ENCODE measurements around the gene PPP1R10.

PPP1R10 gene

GRCh38 chr6:30578051-30578450, 39.0 kb downstream of the PPP1R10 start:
- H3K9ac ChIP-seq (ENCODE audit: low read length): no peak overlapping the region
- peaks cover 3% of the 10 kb centered on the region for H3K4me1 ChIP-seq (ENCODE audit: control insufficient read depth, insufficient read depth, low read length)
- H3K36me3 ChIP-seq (ENCODE audit: control insufficient read depth, insufficient read depth, low read length): peaks cover 31% of the 10 kb centered on the region
- H3K4me3 ChIP-seq (ENCODE audit: low read length): no peak overlapping the region
- H3K27me3 ChIP-seq (ENCODE audit: control insufficient read depth, insufficient read depth, low read length): no peaks in the 10 kb centered on the region
- H3K27ac ChIP-seq (ENCODE audit: low read depth, low read length): no peak overlapping the region

- Histone ChIP-seq H3K4me3 (ENCODE audit: low read length) (no peak overlapping the region), H3K9ac (ENCODE audit: low read length) (no peak overlapping the region), H3K36me3 (ENCODE audit: control insufficient read depth, insufficient read depth, low read length) (peaks cover 10% of the 10 kb centered on the region), H3K27me3 (ENCODE audit: control insufficient read depth, insufficient read depth, low read length) (no peaks in the 10 kb centered on the region), H3K4me1 (ENCODE audit: control insufficient read depth, insufficient read depth, low read length) (peaks cover 13% of the 10 kb centered on the region), H3K27ac (ENCODE audit: low read depth, low read length) (no peak overlapping the region)
These were observed 43.9 kb downstream of the PPP1R10 start for GRCh38 chr6:30573113-30573512.

DNA sequence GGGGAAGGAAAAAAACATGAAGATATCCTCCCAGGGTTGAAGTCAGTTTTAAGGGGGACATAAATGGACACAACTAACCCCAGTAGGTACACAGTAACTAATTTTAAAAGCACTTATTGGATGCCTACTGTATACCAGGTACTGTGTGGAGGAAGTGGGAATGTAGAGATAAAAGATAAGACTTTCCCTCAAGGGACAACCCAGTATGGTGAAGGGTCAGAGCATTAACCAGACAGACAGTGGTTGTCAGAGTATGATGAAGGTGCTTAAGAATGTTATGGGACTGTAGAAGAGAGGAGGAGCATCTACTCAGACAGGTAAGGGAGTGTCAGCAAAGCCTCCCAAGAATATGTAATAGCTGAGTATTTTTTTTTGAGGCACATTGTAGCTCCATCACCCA, 44.9 kb downstream of the PPP1R10 start:
- H3K4me3 ChIP-seq (ENCODE audit: low read length): peak overlapping the region; percentile 97
- H3K9ac ChIP-seq (ENCODE audit: low read length): no peak overlapping the region
- H3K36me3 ChIP-seq (ENCODE audit: control insufficient read depth, insufficient read depth, low read length): peaks cover 2% of the 10 kb centered on the region
- no peak overlapping the region for H3K27ac ChIP-seq (ENCODE audit: low read depth, low read length)
- H3K27me3 ChIP-seq (ENCODE audit: control insufficient read depth, insufficient read depth, low read length): no peaks in the 10 kb centered on the region
- peaks cover 13% of the 10 kb centered on the region for H3K4me1 ChIP-seq (ENCODE audit: control insufficient read depth, insufficient read depth, low read length)

- no peaks in the 10 kb centered on the region for H3K27me3 ChIP-seq (ENCODE audit: control insufficient read depth, insufficient read depth, low read length)
- H3K36me3 ChIP-seq (ENCODE audit: control insufficient read depth, insufficient read depth, low read length): peaks cover 2% of the 10 kb centered on the region
- H3K4me3 ChIP-seq (ENCODE audit: low read length): peak overlapping the region; percentile 97
- H3K27ac ChIP-seq (ENCODE audit: low read depth, low read length): peak overlapping the region; percentile 91
- H3K4me1 ChIP-seq (ENCODE audit: control insufficient read depth, insufficient read depth, low read length): peaks cover 13% of the 10 kb centered on the region
- H3K9ac ChIP-seq (ENCODE audit: low read length): peak overlapping the region; percentile 49
These were observed 45.3 kb downstream of the PPP1R10 start for GRCh38 chr6:30571762-30572082.

- Histone ChIP-seq H3K27ac (ENCODE audit: low read depth, low read length) (peak within 1 kb of the TSS; percentile 94), H3K4me3 (ENCODE audit: low read length) (peak within 1 kb of the TSS; percentile 97), H3K4me1 (ENCODE audit: control insufficient read depth, insufficient read depth, low read length) (peaks cover 13% of the 10 kb centered on the region), H3K9ac (ENCODE audit: low read length) (peak within 1 kb of the TSS; percentile 92), H3K27me3 (ENCODE audit: control insufficient read depth, insufficient read depth, low read length) (no peaks in the 10 kb centered on the region), H3K36me3 (ENCODE audit: control insufficient read depth, insufficient read depth, low read length) (peaks cover 2% of the 10 kb centered on the region)
These were observed 45.8 kb downstream of the PPP1R10 start, which contains the start of gene ABCF1 for GRCh38 chr6:30571075-30571761. TSS of gene ABCF1 (plus strand) at chr6:30571442. CDS start at chr6:30571488, 46 bp downstream.

DNA sequence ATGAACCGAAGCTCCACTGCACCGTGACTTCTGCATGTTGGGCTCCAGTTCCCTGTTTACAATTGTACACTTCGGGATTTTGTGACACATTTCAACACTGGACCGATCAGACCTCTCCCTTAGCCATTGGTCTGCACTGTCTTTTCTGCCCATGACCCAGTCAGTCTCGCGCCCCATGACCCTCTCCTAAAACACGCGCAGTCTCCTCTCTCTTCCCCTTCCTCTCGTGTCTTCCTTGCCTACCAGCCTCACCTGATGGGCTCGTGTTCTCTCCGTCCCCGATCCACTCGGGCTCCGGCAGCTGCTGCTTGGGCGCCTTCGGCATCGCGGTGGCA, 46.3 kb downstream of the PPP1R10 start:
- Histone ChIP-seq H3K4me3 (ENCODE audit: low read length) (peak overlapping the region; percentile 95), H3K4me1 (ENCODE audit: control insufficient read depth, insufficient read depth, low read length) (peaks cover 13% of the 10 kb centered on the region), H3K36me3 (ENCODE audit: control insufficient read depth, insufficient read depth, low read length) (peaks cover 2% of the 10 kb centered on the region), H3K27me3 (ENCODE audit: control insufficient read depth, insufficient read depth, low read length) (no peaks in the 10 kb centered on the region), H3K9ac (ENCODE audit: low read length) (peak overlapping the region; percentile 74), H3K27ac (ENCODE audit: low read depth, low read length) (peak overlapping the region; percentile 94)

GRCh38 chr6:30570263-30570662, 46.8 kb downstream of the PPP1R10 start:
- peaks cover 13% of the 10 kb centered on the region for H3K4me1 ChIP-seq (ENCODE audit: control insufficient read depth, insufficient read depth, low read length)
- H3K9ac ChIP-seq (ENCODE audit: low read length): peak overlapping the region; percentile 74
- peak overlapping the region; percentile 94 for H3K27ac ChIP-seq (ENCODE audit: low read depth, low read length)

GRCh38 chr6:30568245-30568644, 48.8 kb downstream of the PPP1R10 start:
- no peaks in the 10 kb centered on the region for H3K27me3 ChIP-seq (ENCODE audit: control insufficient read depth, insufficient read depth, low read length)
- H3K4me3 ChIP-seq (ENCODE audit: low read length): no peak overlapping the region
- H3K4me1 ChIP-seq (ENCODE audit: control insufficient read depth, insufficient read depth, low read length): peaks cover 12% of the 10 kb centered on the region
- H3K36me3 ChIP-seq (ENCODE audit: control insufficient read depth, insufficient read depth, low read length): peaks cover 2% of the 10 kb centered on the region
- no peak overlapping the region for H3K27ac ChIP-seq (ENCODE audit: low read depth, low read length)
- no peak overlapping the region for H3K9ac ChIP-seq (ENCODE audit: low read length)

More at GRCh38 chr6:30570263-30570662, 46.8 kb downstream of the PPP1R10 start:
- Histone ChIP-seq H3K4me3 (ENCODE audit: low read length) (peak overlapping the region; percentile 95), H3K27me3 (ENCODE audit: control insufficient read depth, insufficient read depth, low read length) (no peaks in the 10 kb centered on the region), H3K36me3 (ENCODE audit: control insufficient read depth, insufficient read depth, low read length) (no peaks in the 10 kb centered on the region)

DNA sequence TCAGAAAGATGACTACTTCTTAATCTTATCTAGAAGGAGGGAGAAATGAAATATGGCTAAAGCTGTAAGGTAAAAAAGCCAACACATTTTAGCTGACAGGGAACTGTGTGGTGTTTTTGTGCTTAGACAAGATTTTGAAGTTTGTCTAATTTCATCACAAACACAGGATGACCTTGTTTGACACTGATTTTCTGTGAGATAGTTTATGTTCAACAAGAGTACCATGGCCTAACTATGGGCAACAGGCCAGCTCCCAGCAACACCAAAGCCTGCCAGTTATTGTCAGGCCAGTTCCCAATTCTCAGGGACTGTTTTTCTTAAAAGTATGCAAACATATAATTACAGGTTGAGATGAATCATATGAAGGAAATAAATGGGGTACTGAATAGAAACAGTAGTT, 51.3 kb downstream of the PPP1R10 start:
- Histone ChIP-seq H3K4me3 (ENCODE audit: low read length) (no peak overlapping the region), H3K27me3 (ENCODE audit: control insufficient read depth, insufficient read depth, low read length) (no peaks in the 10 kb centered on the region), H3K27ac (ENCODE audit: low read depth, low read length) (no peak overlapping the region), H3K9ac (ENCODE audit: low read length) (no peak overlapping the region), H3K36me3 (ENCODE audit: control insufficient read depth, insufficient read depth, low read length) (peaks cover 13% of the 10 kb centered on the region), H3K4me1 (ENCODE audit: control insufficient read depth, insufficient read depth, low read length) (peaks cover 3% of the 10 kb centered on the region)

DNA sequence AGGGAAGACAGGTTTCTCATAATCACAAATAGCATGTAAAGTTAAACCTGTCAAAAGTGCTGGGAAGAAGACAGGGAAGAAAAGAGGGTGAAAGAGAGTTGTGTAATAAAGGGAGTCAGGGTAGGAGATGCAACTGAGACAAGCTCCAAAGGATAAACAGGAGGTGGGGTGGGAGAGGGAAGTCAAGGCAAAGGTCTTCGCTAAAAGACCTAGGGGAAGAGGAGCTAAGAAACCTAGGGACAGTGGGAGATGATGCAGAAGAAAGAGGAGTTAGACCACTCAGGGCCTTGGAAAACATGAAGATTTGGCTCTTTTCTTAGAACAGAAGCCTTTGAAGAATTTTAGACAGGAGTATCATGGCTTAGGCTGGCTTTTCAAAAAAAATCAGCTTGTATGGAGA, 52.9 kb downstream of the PPP1R10 start:
- Histone ChIP-seq H3K4me3 (ENCODE audit: low read length) (no peak overlapping the region), H3K9ac (ENCODE audit: low read length) (no peak overlapping the region), H3K4me1 (ENCODE audit: control insufficient read depth, insufficient read depth, low read length) (no peaks in the 10 kb centered on the region), H3K36me3 (ENCODE audit: control insufficient read depth, insufficient read depth, low read length) (peaks cover 13% of the 10 kb centered on the region), H3K27me3 (ENCODE audit: control insufficient read depth, insufficient read depth, low read length) (no peaks in the 10 kb centered on the region), H3K27ac (ENCODE audit: low read depth, low read length) (no peak overlapping the region)

DNA sequence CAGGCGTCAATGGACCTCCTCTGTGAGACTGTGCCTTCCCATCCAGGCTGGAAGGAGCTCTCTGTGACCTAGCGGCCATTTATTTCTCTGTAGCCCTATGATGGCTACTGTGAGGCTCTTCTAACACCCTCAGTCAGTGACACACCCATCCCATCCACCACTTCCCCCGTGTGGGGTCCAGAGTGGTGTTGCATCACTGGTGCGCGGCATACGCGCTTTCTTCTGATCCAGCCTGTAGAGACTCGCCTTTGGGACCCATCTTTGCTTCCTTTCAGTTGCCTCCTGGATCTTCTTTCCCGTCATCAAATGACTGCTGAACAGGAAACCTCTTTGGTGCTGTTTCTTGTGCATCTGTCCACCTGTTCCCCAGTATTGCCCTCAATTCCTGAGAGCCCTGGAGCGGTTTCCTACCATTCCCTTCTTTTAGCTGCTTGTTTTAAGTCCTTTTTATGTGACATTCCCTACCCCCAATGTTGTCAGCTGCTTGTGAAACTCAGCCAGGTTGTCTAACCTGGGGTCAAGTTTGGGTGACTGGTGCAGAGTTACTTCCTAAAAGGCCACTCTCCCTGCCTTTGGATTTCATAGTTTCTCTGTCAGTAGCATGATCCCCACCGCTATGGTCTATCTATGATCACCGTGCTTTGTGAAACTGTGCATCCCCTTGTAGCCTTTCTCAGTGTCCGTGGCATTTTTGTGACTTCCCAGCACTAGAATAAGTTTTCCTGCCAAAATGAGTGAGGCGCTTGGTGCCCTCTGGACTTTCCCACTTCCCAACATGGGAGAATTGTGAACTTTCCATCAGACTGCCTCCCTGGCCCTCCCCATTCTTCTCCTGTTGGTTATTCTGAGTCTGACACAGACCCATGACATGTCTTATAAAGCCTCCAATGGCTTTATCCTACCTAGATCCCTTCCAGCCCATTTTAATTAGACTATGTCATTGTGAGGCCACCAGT, 54.3 kb downstream of the PPP1R10 start:
- Histone ChIP-seq H3K4me3 (ENCODE audit: low read length) (no peak overlapping the region), H3K9ac (ENCODE audit: low read length) (no peak overlapping the region), H3K36me3 (ENCODE audit: control insufficient read depth, insufficient read depth, low read length) (peaks cover 13% of the 10 kb centered on the region), H3K4me1 (ENCODE audit: control insufficient read depth, insufficient read depth, low read length) (peaks cover 3% of the 10 kb centered on the region), H3K27ac (ENCODE audit: low read depth, low read length) (no peak overlapping the region), H3K27me3 (ENCODE audit: control insufficient read depth, insufficient read depth, low read length) (no peaks in the 10 kb centered on the region)

DNA sequence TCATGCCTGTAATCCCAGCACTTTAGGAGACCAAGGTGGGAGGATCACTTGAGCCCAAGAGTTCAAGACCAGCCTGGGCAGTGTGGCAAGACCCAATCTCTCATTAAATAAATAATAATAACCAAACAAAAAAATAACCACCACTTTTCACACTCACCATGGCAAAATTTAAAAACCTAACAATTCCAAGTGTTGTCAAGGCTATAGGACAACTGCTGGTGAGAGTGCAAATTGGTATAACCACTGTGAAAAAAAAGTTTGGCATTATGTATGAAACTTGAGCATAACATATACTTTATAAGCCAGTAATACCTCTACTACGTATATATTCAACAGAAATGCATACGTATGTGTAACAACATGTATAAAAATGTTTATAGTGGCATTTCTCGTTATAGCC, 56.1 kb downstream of the PPP1R10 start:
- Histone ChIP-seq H3K4me1 (ENCODE audit: control insufficient read depth, insufficient read depth, low read length) (peaks cover 7% of the 10 kb centered on the region), H3K9ac (ENCODE audit: low read length) (no peak overlapping the region), H3K27me3 (ENCODE audit: control insufficient read depth, insufficient read depth, low read length) (no peaks in the 10 kb centered on the region), H3K4me3 (ENCODE audit: low read length) (no peak overlapping the region), H3K36me3 (ENCODE audit: control insufficient read depth, insufficient read depth, low read length) (peaks cover 13% of the 10 kb centered on the region), H3K27ac (ENCODE audit: low read depth, low read length) (no peak overlapping the region)

All from rectal smooth muscle tissue (tissue), 1 donor.